Activated naive CD4-positive, alpha-beta T cell treated with anti-CD3 and anti-CD28 coated beads, Interleukin-2, amount 50 U/mL, for 72 hours (primary cell): Measurements from ENCODE around the gene PRR12. TPM values are rescaled to one million over a fixed set of nuclear protein-coding genes. Genes with fewer than 3 reads are reported as not detected.

Source experiments
- ATAC-seq, 2 donors: fragments of 150-1000 bp; cut with Tn5 transposase; 2 replicates each; pipeline ENCODE4 v1.10.0; 2021; ENCODE audit warnings: mild to moderate bottlenecking in 2 of 2, moderate library complexity in 2 of 2
- DNase-seq, 2 donors: peaks; one replicate each; pipeline ENCODE4 v3.0.0; 2021 to 2022; ENCODE audit warnings: low spot score in 2 of 2
- H3K27ac Mint-ChIP-seq, 2 donors: one replicate each; pipeline ENCODE4 v1.8.0; 2022; ENCODE audit warnings: mild to moderate bottlenecking in 2 of 2, mixed read lengths in 2 of 2
- H3K36me3 Mint-ChIP-seq, 2 donors: one replicate each; pipeline ENCODE4 v1.8.0; 2022; ENCODE audit warnings: mixed read lengths in 2 of 2
- H3K9me3 Mint-ChIP-seq, 2 donors: one replicate each; pipeline ENCODE4 v1.8.0; 2022; ENCODE audit warnings: mixed read lengths in 2 of 2
- total RNA-seq, 2 donors: library from RNA; stranded (reverse); gene quantifications; one replicate each; pipeline ENCODE4 v1.2.3, GENCODE V29; 2022

The PRR12 gene
- total RNA-seq, 2 donors from 2014 or later, result 28.9 to 32.9 TPM

- Mint-ChIP-seq H3K27ac (peak within 1 kb of the TSS; percentile 88 to 99), H3K9me3 (no peaks in the 10 kb centered on the region), H3K36me3 (peaks cover 12 to 17% of the 10 kb centered on the region in 2 donors)
- ATAC-seq (no peak), DNase-seq (no peak)
Observed at GRCh38 chr19:49581007-49581508, 9.9 kb upstream of the PRR12 start, which contains the start of gene PRRG2. Gene PRRG2, plus strand, starts transcription at chr19:49581316. Its CDS starts 1,904 bp downstream, at chr19:49583220.

GRCh38 chr19:49583239-49583638 lies 7.7 kb upstream of the PRR12 start:
- DNase-seq, result no peak
- ATAC-seq, result no peak
- Mint-ChIP-seq H3K9me3 (no peaks in the 10 kb centered on the region), H3K36me3 (peaks cover 12 to 17% of the 10 kb centered on the region in 2 donors), H3K27ac (no peak overlapping the region)

- Mint-ChIP-seq H3K36me3 (peaks cover 6% of the 10 kb centered on the region in 2 donors), H3K27ac (no peak overlapping the region), H3K9me3 (no peaks in the 10 kb centered on the region)
- ATAC-seq (no peak), DNase-seq (no peak)
Observed at GRCh38 chr19:49585023-49585422, 6.0 kb upstream of the PRR12 start.

- DNase-seq (no peak), ATAC-seq (no peak)
- no peaks in the 10 kb centered on the region for H3K9me3 Mint-ChIP-seq
Observed at GRCh38 chr19:49587227-49587626, 3.8 kb upstream of the PRR12 start.

GRCh38 chr19:49588365-49589122 lies 2.4 kb upstream of the PRR12 start:
- DNase-seq (peak in 1 of 2 donors; percentile 60), ATAC-seq (peak; percentile 14 to 39)
- no peak overlapping the region for H3K27ac Mint-ChIP-seq

More at GRCh38 chr19:49587227-49587626, 3.8 kb upstream of the PRR12 start:
- Mint-ChIP-seq H3K27ac (no peak overlapping the region), H3K36me3 (peaks cover under 1 to 7% of the 10 kb centered on the region in 2 donors)

GRCh38 chr19:49589502-49589905 lies 1.5 kb upstream of the PRR12 start:
- no peak for ATAC-seq
- H3K9me3 Mint-ChIP-seq, result no peaks in the 10 kb centered on the region
- H3K27ac Mint-ChIP-seq, result no peak overlapping the region
- DNase-seq, result no peak
- peaks cover 20 to 23% of the 10 kb centered on the region in 2 donors for H3K36me3 Mint-ChIP-seq

More at GRCh38 chr19:49588365-49589122, 2.4 kb upstream of the PRR12 start:
- no peaks in the 10 kb centered on the region for H3K9me3 Mint-ChIP-seq
- H3K36me3 Mint-ChIP-seq, result peaks cover 14% of the 10 kb centered on the region in 2 donors

- Mint-ChIP-seq H3K27ac (peak overlapping the region; percentile 93 to 94), H3K9me3 (no peaks in the 10 kb centered on the region), H3K36me3 (peaks cover 20 to 26% of the 10 kb centered on the region in 2 donors)
- ATAC-seq (peak; percentile 63 to 79), DNase-seq (peak; percentile 89 to 96)
Observed at GRCh38 chr19:49590071-49590970, 661 bp upstream of the PRR12 start.

- DNase-seq (peak in 1 of 2 donors; percentile 54), ATAC-seq (no peak)
- Mint-ChIP-seq H3K27ac (peak overlapping the region; percentile 77 to 94), H3K9me3 (no peaks in the 10 kb centered on the region), H3K36me3 (peaks cover 20 to 26% of the 10 kb centered on the region in 2 donors)
Observed at GRCh38 chr19:49591731-49592485, 926 bp downstream of the PRR12 start.

- peak in 1 of 2 donors; percentile 30 for DNase-seq
- H3K27ac Mint-ChIP-seq, result peak overlapping the region; percentile 94
- H3K36me3 Mint-ChIP-seq, result peaks cover 20 to 26% of the 10 kb centered on the region in 2 donors
- no peak for ATAC-seq
- H3K9me3 Mint-ChIP-seq, result no peaks in the 10 kb centered on the region
Observed at GRCh38 chr19:49592486-49593232, 1.7 kb downstream of the PRR12 start.

GRCh38 chr19:49593233-49594113 lies 2.5 kb downstream of the PRR12 start:
- Mint-ChIP-seq H3K36me3 (peaks cover 20 to 26% of the 10 kb centered on the region in 2 donors), H3K27ac (peak overlapping the region; percentile 94)
- ATAC-seq, result peak; percentile 63 to 77

GRCh38 chr19:49594157-49594992 lies 3.4 kb downstream of the PRR12 start:
- no peaks in the 10 kb centered on the region for H3K9me3 Mint-ChIP-seq
- H3K36me3 Mint-ChIP-seq, result peaks cover 20 to 26% of the 10 kb centered on the region in 2 donors
- DNase-seq (no peak), ATAC-seq (no peak)
- H3K27ac Mint-ChIP-seq, result peak overlapping the region; percentile 94

More at GRCh38 chr19:49593233-49594113, 2.5 kb downstream of the PRR12 start:
- peak; percentile 94 for DNase-seq
- H3K9me3 Mint-ChIP-seq, result no peaks in the 10 kb centered on the region

- peaks cover 25 to 26% of the 10 kb centered on the region in 2 donors for H3K36me3 Mint-ChIP-seq
- H3K27ac Mint-ChIP-seq, result peak overlapping the region in 1 of 2 donors; percentile 94
- no peak for DNase-seq
- no peak for ATAC-seq
- H3K9me3 Mint-ChIP-seq, result no peaks in the 10 kb centered on the region
Observed at GRCh38 chr19:49594993-49595818, 4.2 kb downstream of the PRR12 start.

- no peaks in the 10 kb centered on the region for H3K9me3 Mint-ChIP-seq
- no peak overlapping the region for H3K27ac Mint-ChIP-seq
Observed at GRCh38 chr19:49595819-49596404, 4.9 kb downstream of the PRR12 start.

More at GRCh38 chr19:49595819-49596404, 4.9 kb downstream of the PRR12 start:
- H3K36me3 Mint-ChIP-seq, result peaks cover 19 to 28% of the 10 kb centered on the region in 2 donors
- DNase-seq (no peak), ATAC-seq (no peak)
